AG08396 (cell line): ENCODE data around the gene GZMM.
A peak's percentile ranks its signal among the peaks of the same experiment; 100 is the strongest.

Experiments used
- DNase-seq: peaks from one replicate; pipeline ENCODE4 v3.0.0; 2012; ENCODE audit warnings: low spot score, mixed read lengths

The GZMM gene

DNA sequence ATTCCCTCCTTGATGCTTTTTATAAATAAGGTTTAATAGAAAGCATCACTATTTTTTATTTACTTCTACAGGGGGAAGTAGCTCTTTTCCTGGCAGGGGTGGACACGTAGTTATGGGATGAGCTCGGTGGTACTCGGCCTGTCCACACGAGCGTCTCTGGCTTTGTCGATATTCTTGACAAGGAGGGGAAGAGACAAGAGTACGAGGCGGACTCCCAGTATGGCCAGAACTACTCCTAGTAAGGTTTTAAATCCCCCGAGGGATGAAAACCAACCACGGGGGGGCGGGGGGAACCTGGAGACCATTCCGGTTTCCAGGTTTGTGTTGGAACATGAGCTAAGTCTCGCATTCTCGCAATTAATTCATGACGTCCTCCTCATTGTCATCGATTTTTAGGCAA lies 23.0 kb downstream of the GZMM start:
- no peak for DNase-seq

GRCh38 chr19:567296-567900 lies 23.5 kb downstream of the GZMM start:
- DNase-seq = no peak

DNA sequence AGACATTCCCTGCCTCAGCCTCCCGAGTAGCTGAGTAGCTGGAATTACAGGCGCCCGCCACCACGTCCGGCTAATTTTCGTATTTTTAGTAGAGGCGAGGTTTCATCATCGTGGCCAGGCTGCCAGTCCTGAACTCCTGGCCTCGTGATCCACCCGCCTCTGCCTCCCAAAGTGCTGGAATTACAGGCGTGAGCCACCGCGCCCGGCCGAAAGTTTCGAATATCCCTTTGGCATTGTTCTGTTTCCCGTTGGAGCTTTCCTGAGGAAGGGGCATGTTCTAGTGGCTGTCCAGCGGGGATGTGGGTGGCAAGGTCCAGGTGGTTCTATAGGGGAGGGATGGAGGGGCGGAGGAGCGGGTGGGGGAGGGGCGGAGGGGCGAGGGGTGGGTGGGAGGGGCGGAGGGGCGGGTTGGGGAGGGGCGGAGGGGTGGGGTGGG lies 26.4 kb downstream of the GZMM start:
- no peak for DNase-seq

DNA sequence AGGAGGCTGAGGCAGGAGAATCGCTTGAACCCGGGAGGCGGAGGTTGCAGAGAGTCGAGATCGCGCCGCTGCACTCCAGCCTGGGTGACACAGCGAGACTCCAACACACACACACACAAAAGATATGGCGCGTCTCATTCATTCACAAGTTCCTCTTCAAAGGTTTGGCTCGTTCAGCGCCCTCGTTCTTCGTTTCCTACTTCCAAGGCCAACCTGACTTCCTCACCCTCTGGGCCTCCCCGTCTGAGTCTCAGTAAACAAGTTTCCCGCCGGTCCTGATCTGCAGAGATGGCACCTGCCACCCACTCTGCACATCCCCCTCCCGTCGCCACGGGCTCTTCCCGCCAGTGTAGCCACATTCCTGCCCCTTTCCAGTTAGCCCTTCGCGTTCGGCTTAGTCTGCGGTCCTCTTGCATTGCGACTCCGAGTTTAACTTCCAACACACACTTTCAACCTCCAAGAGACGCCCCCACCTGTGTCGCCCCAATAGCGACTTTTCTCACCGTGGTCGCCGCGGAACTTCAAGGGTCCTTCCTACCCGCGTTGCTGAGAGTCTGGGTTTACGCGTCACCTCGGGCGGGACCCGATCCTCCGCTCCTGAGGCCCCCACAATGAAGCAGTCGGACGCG lies 27.2 kb downstream of the GZMM start:
- no peak for DNase-seq

GRCh38 chr19:571566-571974 lies 27.7 kb downstream of the GZMM start:
- DNase-seq = peak; percentile 54

GRCh38 chr19:572140-572742 lies 28.4 kb downstream of the GZMM start, which contains the start of gene BSG:
Gene BSG (plus strand): TSS chr19:572596. CDS start chr19:572635, 39 bp downstream.
- DNase-seq = peak; percentile 100

DNA sequence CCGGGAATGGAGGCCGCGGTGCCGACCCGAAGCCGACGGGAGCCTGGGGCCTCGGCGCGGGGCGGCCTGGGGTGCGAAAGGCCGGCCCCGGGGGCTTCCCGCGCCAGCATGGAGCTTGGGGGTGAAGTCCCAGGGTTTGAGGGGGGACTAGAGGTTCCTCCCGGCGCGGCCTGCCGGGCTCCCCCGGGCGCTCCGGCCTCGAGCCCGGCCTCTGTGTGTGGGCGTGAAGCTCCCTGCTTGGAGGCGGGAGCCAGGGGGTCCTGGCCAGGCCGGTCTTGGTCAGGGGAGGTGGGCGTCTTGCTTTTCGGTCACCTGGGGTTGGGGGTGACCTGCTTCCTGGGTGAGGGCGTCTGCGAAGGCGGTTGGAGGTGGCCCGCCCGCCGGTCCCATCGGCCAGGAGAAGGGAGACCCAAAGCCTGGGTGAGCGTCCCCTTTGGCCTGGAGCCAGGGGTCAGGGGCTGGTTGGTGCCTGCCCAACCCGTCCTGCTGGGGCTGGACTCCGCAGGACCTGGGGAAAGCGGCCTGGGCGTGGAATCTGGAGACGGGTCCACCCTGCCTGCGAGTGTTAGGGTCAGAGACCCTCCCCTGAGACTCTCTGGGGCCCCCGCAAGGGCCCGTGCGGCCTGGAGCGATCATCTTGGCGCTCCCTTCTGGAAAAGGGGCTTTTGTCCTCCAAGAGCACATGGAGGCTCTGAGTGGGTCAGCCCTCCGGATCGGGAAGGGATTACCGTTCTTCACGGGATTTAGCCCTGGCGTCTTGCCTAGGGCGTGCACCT lies 29.1 kb downstream of the GZMM start:
- DNase-seq = peak; percentile 85

DNA sequence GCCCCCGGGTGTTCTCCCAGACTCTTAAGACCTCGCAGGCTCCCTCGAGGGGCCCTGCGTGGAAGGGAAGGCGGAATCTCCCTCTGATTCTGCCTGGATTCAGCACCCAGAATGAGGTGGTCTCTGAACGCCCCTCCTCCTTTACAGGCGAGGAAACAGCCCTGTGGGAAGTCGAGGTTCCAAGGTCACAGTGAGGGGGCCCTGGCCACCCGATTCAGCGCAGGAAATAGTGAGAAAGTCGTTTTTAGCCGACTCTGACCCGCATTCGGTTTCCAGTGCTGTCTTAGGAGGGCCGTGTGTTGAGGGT lies 29.6 kb downstream of the GZMM start:
- no peak for DNase-seq

- DNase-seq = no peak
These were observed 31.0 kb downstream of the GZMM start for GRCh38 chr19:574658-575526.

DNA sequence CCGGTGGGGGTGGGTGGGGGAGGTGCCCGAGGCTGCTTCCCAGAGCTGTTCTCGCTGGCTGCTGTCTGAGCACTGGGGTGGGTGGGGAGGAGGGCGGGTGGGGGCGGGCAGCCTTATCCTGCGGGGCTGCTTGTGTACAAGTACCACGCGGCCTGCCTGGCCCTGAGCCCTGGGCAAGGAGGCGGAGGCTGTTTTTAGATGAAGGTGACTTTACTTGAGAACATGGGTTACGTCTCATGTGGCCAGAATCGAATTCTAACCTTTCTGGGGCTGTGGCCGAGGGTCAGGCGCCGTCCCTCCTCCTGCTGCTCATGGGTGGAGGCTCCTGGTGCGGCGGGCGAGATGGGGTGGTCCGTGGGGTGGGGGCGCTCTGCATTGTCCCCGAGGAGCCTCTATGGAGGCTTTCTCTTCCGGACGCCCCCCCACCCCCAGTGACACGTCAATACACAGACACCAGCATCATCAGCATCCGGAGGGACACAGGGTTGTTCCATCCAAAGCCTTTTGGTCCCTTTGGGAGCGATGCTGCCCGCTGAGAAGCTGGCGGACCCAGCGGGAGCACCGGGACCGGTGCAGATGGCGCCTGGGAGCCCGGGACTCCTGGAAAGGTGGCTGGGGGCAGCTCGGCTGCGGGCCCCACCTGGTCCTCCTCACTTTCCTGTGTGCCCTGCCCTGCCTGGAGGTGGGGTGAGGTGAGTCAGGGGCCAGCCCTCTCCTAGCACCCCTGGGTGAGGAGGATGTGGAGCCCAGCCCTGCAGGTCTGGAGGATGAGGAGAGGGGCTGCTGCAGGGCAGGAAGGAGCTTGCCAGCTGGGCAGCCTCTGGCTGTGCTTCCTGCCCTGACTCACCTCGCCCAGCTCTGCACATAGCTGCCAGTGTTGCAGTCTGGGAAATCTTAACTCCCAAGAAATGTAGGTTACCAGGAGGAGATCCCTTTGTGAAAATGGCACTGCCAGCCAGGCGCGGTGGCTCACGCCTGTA lies 32.0 kb downstream of the GZMM start:
- DNase-seq = peak; percentile 71

- DNase-seq = no peak
These were observed 33.0 kb downstream of the GZMM start for GRCh38 chr19:576768-577438.

- DNase-seq = no peak
These were observed 33.9 kb downstream of the GZMM start for GRCh38 chr19:577439-578392.

GRCh38 chr19:579111-579841 lies 35.4 kb downstream of the GZMM start:
- no peak for DNase-seq

DNA sequence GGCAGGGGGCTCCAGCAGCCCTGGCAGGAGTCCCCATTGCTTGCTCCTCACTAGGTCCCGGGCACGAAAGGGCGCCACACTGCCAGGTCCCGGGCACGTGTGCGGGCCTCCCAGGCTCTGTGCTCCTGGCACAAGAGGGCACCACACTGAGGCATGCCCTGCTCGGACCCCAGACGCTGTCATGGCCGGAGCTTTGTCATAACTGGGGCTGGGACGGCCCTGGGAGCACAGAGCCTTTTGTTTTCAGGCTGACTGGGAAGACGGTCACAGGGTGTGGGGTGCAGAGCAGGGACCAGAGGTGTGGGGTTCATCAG lies 35.9 kb downstream of the GZMM start:
- no peak for DNase-seq

DNA sequence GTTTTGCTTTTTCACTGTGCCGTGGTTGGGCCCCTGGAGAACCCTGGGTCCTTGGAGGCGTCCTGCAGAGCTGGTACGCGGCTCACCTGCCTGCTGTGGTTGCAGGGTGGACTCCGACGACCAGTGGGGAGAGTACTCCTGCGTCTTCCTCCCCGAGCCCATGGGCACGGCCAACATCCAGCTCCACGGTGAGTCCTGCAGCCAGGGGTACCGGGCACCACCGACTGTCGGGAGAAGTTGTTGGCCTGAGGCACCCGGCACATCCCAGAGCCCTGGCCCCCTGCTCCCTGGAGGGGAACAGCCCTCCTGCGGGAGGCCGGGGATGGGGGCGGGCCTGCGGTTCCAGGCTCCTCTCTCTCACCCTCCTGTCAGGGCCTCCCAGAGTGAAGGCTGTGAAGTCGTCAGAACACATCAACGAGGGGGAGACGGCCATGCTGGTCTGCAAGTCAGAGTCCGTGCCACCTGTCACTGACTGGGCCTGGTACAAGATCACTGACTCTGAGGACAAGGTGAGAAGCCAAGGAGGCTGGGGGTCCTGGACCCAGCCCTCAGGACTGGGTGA lies 36.5 kb downstream of the GZMM start:
- DNase-seq = no peak

DNA sequence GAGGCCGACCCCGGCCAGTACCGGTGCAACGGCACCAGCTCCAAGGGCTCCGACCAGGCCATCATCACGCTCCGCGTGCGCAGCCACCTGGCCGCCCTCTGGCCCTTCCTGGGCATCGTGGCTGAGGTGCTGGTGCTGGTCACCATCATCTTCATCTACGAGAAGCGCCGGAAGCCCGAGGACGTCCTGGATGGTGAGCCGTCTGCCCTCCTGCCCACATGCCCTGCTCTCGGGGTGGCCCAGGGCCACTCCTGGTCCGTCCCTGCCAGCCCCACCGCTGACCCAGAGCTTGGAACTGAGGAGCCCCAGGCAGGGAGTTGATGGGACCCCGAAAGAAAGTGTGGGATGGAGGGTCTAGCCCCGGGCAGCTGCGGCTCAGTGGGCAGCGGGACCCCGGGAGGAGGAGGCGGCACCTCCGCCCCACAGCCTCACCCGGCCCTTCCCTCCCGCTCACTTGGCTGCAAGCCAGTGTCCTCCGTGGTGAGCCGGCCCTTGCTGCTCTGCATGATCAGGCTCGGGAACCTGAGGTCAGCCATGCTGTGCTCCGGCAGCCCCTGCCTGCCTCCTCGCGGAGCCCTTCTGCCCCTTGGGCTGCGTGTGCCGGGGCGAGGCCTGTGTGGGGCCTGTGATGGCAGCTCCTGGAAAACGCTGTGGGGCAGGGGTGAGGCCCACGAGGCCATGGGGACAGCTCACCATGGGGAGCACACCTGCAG lies 37.7 kb downstream of the GZMM start:
- no peak for DNase-seq

GRCh38 chr19:582497-583197 lies 38.8 kb downstream of the GZMM start:
- peak; percentile 64 for DNase-seq
